ENCODE data around the gene DDAH1. TPM values are rescaled to one million over a fixed set of nuclear protein-coding genes. Genes with fewer than 3 reads are reported as not detected.

The DDAH1 gene
- total RNA-seq, 2 donors from 2014 or later, result 0.74 TPM; not detected in 1

DNA sequence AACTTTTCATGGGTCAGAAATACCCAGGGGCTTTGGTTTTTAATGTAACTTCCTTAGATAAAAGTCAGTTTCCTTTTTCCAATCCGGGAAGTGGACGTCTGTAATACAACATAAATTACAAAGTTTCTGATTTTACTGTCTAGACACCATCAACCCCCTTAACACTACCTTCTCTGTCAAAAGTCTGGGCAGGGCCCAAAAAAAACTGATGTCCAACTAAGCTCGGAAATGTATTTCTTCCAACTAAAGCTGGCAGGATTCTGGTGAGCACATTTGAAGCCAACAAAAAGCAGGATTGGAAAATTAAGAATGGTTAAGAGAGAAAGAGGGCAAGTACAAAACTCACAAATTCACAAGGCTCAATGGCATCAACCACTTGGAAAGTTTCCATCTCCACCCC lies 24.3 kb downstream of the DDAH1 start:
- H3K36me3 Mint-ChIP-seq (ENCODE audit: low read depth), result no peaks in the 10 kb centered on the region
- no peaks in the 10 kb centered on the region for H3K4me1 Mint-ChIP-seq
- peaks cover 14% of the 10 kb centered on the region for H3K27me3 Mint-ChIP-seq
- no peak for ATAC-seq (replicated peaks)
- H3K9me3 Mint-ChIP-seq, result no peaks in the 10 kb centered on the region
- no peak overlapping the region for H3K27ac Mint-ChIP-seq
- no peak overlapping the region for H3K4me3 Mint-ChIP-seq

DNA sequence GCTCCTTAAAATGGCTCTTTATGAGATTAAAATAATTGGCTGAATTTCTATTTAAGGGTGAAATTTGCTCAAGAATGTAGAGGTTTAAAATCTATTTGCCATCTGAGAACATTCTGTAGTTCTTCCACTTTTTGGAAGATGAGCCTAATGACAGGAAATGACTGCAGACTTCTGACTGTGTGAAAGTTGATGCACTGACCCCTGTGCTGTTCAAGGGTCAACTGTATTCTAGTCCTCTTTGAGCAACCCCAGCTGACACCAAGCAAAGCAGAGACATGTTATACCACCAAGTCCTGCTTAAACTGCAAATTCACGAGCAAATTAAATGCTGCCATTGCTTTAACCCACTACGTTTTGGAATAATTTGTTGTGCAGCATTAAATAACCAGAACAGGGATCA lies 26.6 kb downstream of the DDAH1 start:
- H3K9me3 Mint-ChIP-seq, result no peaks in the 10 kb centered on the region
- no peaks in the 10 kb centered on the region for H3K4me1 Mint-ChIP-seq
- peaks cover 6% of the 10 kb centered on the region for H3K27me3 Mint-ChIP-seq
- H3K4me3 Mint-ChIP-seq, result no peak overlapping the region
- no peak for ATAC-seq (replicated peaks)
- H3K36me3 Mint-ChIP-seq (ENCODE audit: low read depth), result no peaks in the 10 kb centered on the region
- H3K27ac Mint-ChIP-seq, result no peak overlapping the region

DNA sequence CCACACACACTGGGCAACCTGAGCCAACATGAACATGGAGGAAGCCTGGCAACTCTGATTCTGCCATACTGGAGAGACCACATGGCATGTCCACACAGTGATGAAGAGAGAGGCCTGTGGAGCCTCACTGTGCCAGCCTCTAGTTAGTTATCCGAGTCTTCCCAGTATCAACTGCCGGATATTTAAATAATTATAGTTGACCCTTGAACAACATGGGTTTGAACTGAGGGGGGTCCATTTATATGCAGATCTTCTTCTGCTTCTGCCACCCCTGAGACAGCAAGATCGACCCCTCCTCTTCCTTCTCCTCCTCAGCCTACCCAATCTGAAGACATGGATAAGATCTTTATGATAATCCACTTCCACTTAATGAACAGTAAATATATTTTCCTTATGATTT lies 27.8 kb downstream of the DDAH1 start:
- no peak for ATAC-seq (replicated peaks)
- no peaks in the 10 kb centered on the region for H3K36me3 Mint-ChIP-seq (ENCODE audit: low read depth)
- no peak overlapping the region for H3K27ac Mint-ChIP-seq
- no peaks in the 10 kb centered on the region for H3K4me1 Mint-ChIP-seq
- H3K9me3 Mint-ChIP-seq, result no peaks in the 10 kb centered on the region
- peaks cover 10% of the 10 kb centered on the region for H3K27me3 Mint-ChIP-seq
- H3K4me3 Mint-ChIP-seq, result no peak overlapping the region

DNA sequence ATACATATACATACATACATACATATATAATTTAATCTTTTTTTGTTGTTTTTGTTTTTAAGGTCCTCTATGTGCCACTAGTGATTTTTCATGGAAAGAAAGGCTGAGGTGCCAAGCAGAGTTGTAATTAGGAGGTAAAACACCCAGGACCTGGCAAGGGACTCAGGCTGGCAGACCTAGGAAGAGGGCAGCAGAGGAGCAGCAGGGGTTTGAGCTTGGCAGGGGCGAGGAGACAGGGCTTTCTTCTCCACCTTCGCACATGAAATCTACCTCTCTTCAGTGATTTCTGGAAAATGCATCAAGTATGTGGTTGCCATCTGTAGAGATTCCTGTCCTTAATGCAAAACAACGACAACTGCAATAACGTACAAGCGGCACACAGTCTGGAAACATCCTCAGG lies 31.9 kb downstream of the DDAH1 start:
- Mint-ChIP-seq H3K27ac (no peak overlapping the region), H3K9me3 (peaks cover 2% of the 10 kb centered on the region), H3K36me3 (ENCODE audit: low read depth) (no peaks in the 10 kb centered on the region), H3K4me1 (no peaks in the 10 kb centered on the region), H3K27me3 (peaks cover 9% of the 10 kb centered on the region), H3K4me3 (no peak overlapping the region)
- no peak for ATAC-seq (replicated peaks)

DNA sequence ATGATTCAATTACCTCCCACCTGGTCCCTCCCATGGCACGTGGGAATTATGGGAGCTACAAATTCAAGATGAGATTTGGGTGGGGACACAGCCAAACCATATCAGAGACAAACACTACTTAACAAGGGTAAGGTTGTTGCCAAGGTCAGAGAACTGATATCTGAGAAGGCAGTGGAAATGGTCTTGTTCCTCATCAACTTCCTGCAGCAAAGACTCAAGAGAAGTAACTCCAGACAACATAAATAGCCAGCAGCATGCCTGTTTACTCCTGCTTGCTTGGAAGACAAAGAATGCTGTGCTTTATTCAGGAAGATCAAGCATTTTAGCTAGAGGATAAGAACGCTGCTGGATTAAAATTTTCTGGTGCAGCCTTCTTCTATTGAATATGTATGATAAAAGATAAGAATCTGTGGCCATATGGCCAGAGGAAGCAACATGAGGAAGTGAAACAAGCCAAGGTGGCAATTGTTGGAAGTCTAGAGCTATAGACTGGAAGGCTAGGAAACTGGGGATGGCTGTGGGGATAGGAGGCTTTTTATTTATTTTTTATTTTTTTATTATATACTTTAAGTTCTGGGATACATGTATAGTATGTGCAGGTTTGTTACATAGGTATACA lies 36.4 kb downstream of the DDAH1 start:
- Mint-ChIP-seq H3K4me3 (no peak overlapping the region), H3K4me1 (no peaks in the 10 kb centered on the region), H3K9me3 (peaks cover 4% of the 10 kb centered on the region), H3K27me3 (peaks cover 21% of the 10 kb centered on the region), H3K36me3 (ENCODE audit: low read depth) (no peaks in the 10 kb centered on the region), H3K27ac (no peak overlapping the region)
- ATAC-seq (replicated peaks), result no peak

DNA sequence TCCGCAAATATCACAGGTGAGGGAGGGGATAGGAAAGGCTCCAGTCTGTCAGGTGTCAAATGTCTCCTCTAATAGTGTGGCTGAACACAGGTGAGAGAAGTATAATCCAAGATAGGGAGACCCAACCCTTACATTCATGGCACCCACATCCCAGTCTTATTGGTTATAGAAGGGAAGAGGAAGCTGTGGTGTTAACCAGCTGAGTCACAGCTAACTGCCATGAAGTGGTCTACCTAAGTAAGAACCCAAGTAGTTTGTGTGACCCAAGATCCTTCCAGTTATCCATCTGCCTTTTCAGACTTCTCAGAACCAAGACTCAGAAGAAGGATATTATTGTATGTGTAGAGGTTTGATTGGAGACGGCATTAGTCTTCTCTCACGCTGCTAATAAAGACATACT lies 37.1 kb downstream of the DDAH1 start:
- Mint-ChIP-seq H3K4me3 (no peak overlapping the region), H3K9me3 (peaks cover 4% of the 10 kb centered on the region), H3K27ac (no peak overlapping the region), H3K36me3 (ENCODE audit: low read depth) (no peaks in the 10 kb centered on the region), H3K27me3 (peaks cover 22% of the 10 kb centered on the region), H3K4me1 (no peaks in the 10 kb centered on the region)
- no peak for ATAC-seq (replicated peaks)

DNA sequence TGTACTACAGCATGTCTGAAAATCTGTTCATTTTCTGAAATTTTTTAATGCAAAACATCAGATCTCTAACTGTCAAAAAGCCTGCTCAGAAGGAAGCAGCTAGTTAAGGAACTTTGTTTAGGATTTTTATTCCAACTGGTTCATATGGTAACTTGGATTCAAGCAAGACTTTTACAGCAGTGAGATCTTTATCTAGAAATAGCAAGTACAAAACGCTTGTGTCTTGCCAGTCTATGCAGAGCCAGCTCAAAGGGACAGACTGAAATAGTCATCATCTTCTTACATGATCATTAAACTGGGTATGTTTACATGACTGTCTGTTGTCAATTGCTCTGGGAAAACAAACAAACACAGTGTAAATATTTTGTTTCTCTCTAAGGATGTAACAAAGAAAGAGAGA lies 37.6 kb downstream of the DDAH1 start:
- Mint-ChIP-seq H3K4me3 (no peak overlapping the region), H3K4me1 (no peaks in the 10 kb centered on the region), H3K9me3 (peaks cover 4% of the 10 kb centered on the region), H3K27me3 (peaks cover 22% of the 10 kb centered on the region), H3K27ac (no peak overlapping the region), H3K36me3 (ENCODE audit: low read depth) (no peaks in the 10 kb centered on the region)
- no peak for ATAC-seq (replicated peaks)

DNA sequence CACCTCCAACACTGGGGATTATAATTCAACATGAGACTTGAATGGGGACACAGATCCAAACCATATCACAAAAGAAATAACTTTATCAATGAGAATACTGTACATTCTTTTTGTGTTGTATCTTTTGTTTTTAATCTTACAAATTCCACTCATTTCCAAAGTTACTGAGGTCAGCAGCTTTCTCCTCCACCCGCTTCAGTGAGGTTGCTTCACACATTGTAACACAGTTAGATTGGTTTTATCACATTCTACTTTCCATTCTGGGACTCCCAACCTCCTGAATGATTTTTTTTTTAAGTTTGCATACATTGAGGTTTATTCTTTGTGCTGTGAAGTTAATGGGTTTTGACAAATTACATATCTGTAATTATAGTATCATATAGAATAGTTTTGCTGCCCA lies 43.8 kb downstream of the DDAH1 start:
- no peak for ATAC-seq (replicated peaks)
- Mint-ChIP-seq H3K9me3 (no peaks in the 10 kb centered on the region), H3K4me1 (no peaks in the 10 kb centered on the region), H3K4me3 (no peak overlapping the region), H3K27ac (no peak overlapping the region), H3K27me3 (peaks cover 15% of the 10 kb centered on the region), H3K36me3 (ENCODE audit: low read depth) (no peaks in the 10 kb centered on the region)

DNA sequence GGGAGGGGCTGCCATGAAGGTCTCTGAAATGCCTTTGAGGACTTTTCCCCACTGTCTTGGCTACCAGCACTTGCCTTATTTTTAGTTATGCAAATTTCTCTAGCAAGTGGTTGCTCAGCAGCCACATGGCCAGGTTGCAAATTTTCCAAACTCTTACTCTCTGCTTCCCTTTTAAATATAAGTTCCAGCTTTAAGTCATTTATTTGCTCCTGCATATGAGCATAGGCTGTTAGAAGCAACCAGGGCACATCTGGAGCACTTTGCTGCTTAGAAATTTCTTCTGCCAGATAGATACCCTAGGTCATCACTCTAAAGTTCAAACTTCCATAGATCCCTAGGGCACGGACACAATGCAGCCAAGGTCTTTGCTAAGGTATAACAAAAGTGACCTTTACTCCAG lies 44.8 kb downstream of the DDAH1 start:
- no peak overlapping the region for H3K27ac Mint-ChIP-seq
- H3K4me3 Mint-ChIP-seq, result no peak overlapping the region
- no peaks in the 10 kb centered on the region for H3K36me3 Mint-ChIP-seq (ENCODE audit: low read depth)
- no peak for ATAC-seq (replicated peaks)
- no peaks in the 10 kb centered on the region for H3K4me1 Mint-ChIP-seq
- H3K27me3 Mint-ChIP-seq, result peaks cover 13% of the 10 kb centered on the region
- H3K9me3 Mint-ChIP-seq, result no peaks in the 10 kb centered on the region

DNA sequence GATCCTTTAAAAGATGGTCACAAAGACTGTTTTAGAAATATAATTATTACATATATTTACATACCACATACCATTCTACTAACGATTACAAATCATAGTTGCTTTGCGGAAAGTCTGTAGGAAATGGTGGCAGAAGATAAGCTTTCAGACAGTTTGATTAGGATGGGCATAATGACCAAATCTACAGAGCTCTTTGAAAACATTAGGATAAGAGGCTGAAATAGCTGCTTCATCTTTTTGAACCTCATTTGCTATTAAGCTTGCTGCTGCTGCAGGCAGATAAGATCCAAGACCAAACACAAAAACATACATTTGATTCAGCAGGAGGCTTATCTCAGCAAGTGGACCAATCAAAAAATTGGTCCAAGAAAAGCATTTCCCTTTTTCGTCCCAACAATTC lies 47.1 kb downstream of the DDAH1 start:
- ATAC-seq (replicated peaks), result no peak
- Mint-ChIP-seq H3K4me1 (no peaks in the 10 kb centered on the region), H3K9me3 (no peaks in the 10 kb centered on the region), H3K27me3 (peaks cover under 1% of the 10 kb centered on the region), H3K4me3 (no peak overlapping the region), H3K36me3 (ENCODE audit: low read depth) (no peaks in the 10 kb centered on the region), H3K27ac (no peak overlapping the region)

DNA sequence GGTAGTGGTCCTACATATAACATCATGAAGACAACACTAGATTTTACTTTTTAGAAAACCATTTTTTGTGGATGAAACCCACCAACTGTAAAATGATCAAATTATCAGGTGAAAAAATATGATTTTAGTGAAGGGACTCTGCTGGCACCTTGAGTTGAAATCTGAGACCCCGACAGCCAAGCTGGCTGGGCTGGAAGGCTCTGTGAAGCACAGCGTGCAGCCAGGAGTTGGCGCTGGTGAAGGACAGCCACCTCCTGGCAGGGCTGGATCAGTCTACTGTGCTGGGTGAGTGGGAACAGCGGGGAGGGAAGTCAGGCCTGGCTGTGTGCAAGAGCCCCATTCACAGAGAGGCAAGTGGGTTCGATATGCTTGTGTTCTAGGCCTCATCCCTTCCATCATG lies 47.9 kb downstream of the DDAH1 start:
- H3K27ac Mint-ChIP-seq, result no peak overlapping the region
- ATAC-seq (replicated peaks), result no peak
- H3K4me3 Mint-ChIP-seq, result no peak overlapping the region
- H3K4me1 Mint-ChIP-seq, result no peaks in the 10 kb centered on the region
- no peaks in the 10 kb centered on the region for H3K27me3 Mint-ChIP-seq
- H3K36me3 Mint-ChIP-seq (ENCODE audit: low read depth), result no peaks in the 10 kb centered on the region
- no peaks in the 10 kb centered on the region for H3K9me3 Mint-ChIP-seq

DNA sequence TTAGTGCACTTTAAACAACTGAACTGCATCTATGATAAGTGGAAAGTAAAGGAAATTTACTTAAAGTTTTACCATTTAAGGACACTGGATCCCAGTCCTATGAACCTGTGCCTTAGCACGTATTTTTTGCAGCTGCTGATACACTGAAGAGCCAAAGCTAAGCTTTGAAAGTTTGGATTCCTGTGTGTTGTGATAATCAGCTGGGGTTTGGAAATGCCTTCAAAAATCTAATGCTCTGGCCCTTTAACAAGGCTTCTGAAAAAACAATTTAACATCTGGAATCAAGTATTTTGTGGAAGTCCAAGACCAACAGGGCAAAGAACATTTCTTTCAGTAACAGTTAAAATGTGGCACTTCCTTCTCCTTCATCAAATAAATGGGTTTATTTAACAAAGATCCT lies 51.8 kb downstream of the DDAH1 start:
- Mint-ChIP-seq H3K36me3 (ENCODE audit: low read depth) (no peaks in the 10 kb centered on the region), H3K4me1 (no peaks in the 10 kb centered on the region), H3K4me3 (no peak overlapping the region), H3K27ac (no peak overlapping the region), H3K27me3 (no peaks in the 10 kb centered on the region), H3K9me3 (no peaks in the 10 kb centered on the region)
- no peak for ATAC-seq (replicated peaks)

DNA sequence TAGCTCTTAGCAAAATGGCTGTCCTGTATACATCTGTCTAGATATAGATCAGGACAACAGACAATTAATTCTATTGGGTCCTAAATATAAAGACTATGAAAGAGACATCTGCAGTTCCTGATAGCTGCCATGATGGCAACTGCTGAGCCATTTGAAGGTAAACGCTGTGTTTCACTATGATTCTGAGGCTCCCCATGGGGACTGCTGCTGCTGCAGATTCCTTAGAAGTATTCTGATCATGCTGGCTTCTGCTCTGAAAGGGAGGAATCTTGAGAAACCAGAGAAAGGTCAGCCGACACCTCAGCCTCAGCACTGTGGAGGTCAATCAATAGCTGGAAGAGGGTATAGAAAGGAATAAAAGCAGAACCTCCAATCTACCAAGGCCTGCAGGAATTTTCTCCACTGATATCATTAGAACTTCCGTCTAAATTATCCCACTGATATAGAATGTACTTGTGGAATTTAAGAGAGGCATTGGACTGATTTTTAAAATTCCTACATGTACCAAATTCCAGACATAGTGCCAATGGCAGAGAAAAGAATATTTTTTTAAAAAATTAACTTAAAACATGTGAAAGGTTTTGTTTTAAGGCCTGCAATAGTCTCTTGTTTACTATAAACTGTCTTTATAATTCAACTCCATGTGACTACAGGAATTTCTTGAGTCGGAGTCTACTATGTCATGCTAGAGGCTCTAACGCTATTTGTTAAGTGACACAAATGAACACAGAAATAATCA lies 53.2 kb downstream of the DDAH1 start:
- no peaks in the 10 kb centered on the region for H3K9me3 Mint-ChIP-seq
- H3K4me1 Mint-ChIP-seq, result no peaks in the 10 kb centered on the region
- H3K27ac Mint-ChIP-seq, result no peak overlapping the region
- ATAC-seq (replicated peaks), result no peak
- no peaks in the 10 kb centered on the region for H3K27me3 Mint-ChIP-seq
- no peak overlapping the region for H3K4me3 Mint-ChIP-seq
- H3K36me3 Mint-ChIP-seq (ENCODE audit: low read depth), result no peaks in the 10 kb centered on the region

DNA sequence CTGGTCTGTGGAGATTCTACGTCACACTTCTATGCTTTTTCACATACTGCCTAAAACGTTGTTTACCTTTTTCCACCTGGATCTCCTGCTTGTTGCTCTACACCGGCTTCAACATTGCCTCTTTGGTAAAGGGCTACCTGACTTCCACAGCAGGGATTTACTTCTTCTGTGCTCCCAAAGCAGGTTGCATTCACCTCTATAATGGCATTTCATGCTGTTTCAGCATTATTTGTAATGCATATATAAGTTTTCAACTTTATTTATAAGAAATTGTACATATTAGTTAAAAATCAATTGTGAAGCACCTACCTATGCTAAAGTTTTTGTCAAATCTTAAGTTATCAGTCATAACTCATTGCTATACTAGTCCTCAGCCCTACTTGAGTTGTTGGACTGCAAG lies 55.4 kb downstream of the DDAH1 start:
- H3K4me1 Mint-ChIP-seq, result no peaks in the 10 kb centered on the region
- H3K27me3 Mint-ChIP-seq, result peaks cover 3% of the 10 kb centered on the region
- no peak for ATAC-seq (replicated peaks)
- H3K9me3 Mint-ChIP-seq, result no peaks in the 10 kb centered on the region
- no peaks in the 10 kb centered on the region for H3K36me3 Mint-ChIP-seq (ENCODE audit: low read depth)
- no peak overlapping the region for H3K4me3 Mint-ChIP-seq
- no peak overlapping the region for H3K27ac Mint-ChIP-seq

DNA sequence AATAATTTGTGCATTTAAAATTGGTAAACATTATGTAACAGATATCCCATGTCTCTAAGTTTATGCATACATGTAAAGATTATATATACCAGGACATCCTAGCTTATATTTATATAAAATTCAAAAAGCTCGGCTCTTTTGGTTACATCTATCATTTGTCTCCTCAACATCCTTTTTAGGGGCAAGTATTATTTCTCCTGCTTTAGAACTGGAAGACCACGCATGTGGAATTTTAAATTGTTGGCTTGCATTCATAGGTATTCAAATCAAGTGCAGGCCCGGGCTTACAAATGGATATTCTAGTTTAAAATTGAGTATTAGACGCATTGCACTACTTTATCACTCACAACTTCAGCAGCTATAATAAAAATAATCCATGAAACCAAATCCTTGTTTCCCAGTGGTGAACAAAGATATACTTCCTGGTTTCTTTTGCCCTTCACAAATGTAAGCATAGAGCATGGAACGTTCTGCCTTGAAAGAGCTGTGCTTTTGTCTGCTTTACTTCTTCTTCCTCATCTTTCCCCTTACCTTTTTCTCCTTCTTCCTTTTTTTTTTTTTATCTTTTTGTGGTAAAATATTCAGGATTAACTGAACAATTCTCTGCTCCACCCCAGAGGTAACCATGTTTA lies 57.1 kb downstream of the DDAH1 start:
- Mint-ChIP-seq H3K9me3 (no peaks in the 10 kb centered on the region), H3K36me3 (ENCODE audit: low read depth) (no peaks in the 10 kb centered on the region), H3K4me3 (no peak overlapping the region), H3K27me3 (peaks cover 3% of the 10 kb centered on the region), H3K27ac (no peak overlapping the region), H3K4me1 (no peaks in the 10 kb centered on the region)
- ATAC-seq (replicated peaks), result no peak
